Type B pancreatic cell (in vitro differentiated cells): ENCODE measurements around the gene BPIFA3. TPM values are rescaled to one million over a fixed set of nuclear protein-coding genes. Genes with fewer than 3 reads are reported as not detected.

ENCODE experiments used
- DNase-seq: peaks from one replicate; pipeline ENCODE4 v3.0.0; 2021; ENCODE audit warnings: mixed read lengths; ENCODE audit not compliant: unreplicated experiment; ENCODE audit errors: extremely low spot score
- H3K27ac Mint-ChIP-seq: 2 replicates; pipeline ENCODE4 v1.8.0; 2021; ENCODE audit warnings: mild to moderate bottlenecking, mixed read lengths
- H3K27me3 Mint-ChIP-seq: 2 replicates; pipeline ENCODE4 v1.8.0; 2021; ENCODE audit warnings: mixed read lengths
- H3K36me3 Mint-ChIP-seq: 2 replicates; pipeline ENCODE4 v1.8.0; 2021; ENCODE audit warnings: mixed read lengths
- H3K4me1 Mint-ChIP-seq: one replicate; pipeline ENCODE4 v1.8.0; 2021; ENCODE audit warnings: mixed read lengths; ENCODE audit not compliant: unreplicated experiment
- H3K4me3 Mint-ChIP-seq: 2 replicates; pipeline ENCODE4 v1.8.0; 2021; ENCODE audit warnings: mild to moderate bottlenecking, mixed read lengths
- H3K9me3 Mint-ChIP-seq: 2 replicates; pipeline ENCODE4 v1.8.0; 2021; ENCODE audit warnings: mixed read lengths
- CTCF ChIP-seq: fragments of 200-600 bp; sonication (generic); conservative IDR thresholded peaks from 2 replicates; pipeline ENCODE4 v1.5.0; 2021; ENCODE audit warnings: antibody characterized with exemption, mild to moderate bottlenecking
- total RNA-seq: library from RNA; stranded (reverse); gene quantifications from 2 replicates; pipeline ENCODE4 v1.2.1, GENCODE V29; 2021; ENCODE audit warnings: low replicate concordance

Gene BPIFA3
- total RNA-seq, 1 donor from 2014 or later, result not detected

DNA sequence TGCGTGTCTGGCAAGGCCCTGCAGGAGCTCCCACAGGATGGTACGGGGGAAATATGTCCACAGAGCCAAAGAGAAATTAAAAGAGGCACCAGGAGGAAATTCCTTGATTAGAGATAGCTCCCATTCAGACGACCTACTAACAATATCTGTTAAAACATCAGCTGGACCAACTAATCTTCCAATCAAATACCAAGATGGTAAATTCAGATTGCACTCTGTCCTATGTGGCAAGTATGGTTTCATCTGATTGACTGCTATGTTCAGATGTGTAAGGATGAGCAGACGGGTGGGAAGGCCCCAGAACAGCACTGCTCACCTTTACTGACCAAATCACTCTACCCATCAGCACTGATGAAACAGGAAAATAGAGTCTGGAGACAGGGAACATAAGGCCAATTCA is 29.7 kb upstream of the BPIFA3 start:
- no peak for DNase-seq
- Mint-ChIP-seq H3K4me1 (no peaks in the 10 kb centered on the region), H3K27ac (no peak overlapping the region), H3K36me3 (no peaks in the 10 kb centered on the region), H3K9me3 (peaks cover 7% of the 10 kb centered on the region), H3K4me3 (no peak overlapping the region), H3K27me3 (peaks cover 9% of the 10 kb centered on the region)
- TF ChIP-seq CTCF, result no peak

DNA sequence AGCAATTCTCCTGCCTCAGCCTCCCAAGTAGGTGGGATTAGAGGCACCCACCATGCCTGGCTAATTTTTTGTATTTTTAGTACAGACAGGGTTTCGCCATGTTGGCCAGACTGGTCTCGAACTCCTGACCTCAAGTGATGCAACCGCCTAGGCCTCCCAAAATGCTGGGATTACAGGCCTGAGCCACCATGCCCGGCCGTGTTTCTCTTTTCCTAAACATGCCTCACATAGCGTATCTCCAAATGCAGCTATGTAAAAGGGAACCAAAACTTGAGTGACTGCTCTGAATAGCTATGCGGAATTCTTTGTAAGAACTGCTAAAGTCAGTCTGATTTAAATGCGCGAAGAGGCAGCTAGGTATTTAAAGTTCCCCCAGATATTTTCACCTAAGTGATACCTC is 28.7 kb upstream of the BPIFA3 start:
- H3K36me3 Mint-ChIP-seq, result no peaks in the 10 kb centered on the region
- H3K27ac Mint-ChIP-seq, result no peak overlapping the region
- TF ChIP-seq CTCF, result no peak
- no peak for DNase-seq
- no peak overlapping the region for H3K4me3 Mint-ChIP-seq
- H3K4me1 Mint-ChIP-seq, result no peaks in the 10 kb centered on the region
- peaks cover 12% of the 10 kb centered on the region for H3K27me3 Mint-ChIP-seq
- peaks cover 1% of the 10 kb centered on the region for H3K9me3 Mint-ChIP-seq

DNA sequence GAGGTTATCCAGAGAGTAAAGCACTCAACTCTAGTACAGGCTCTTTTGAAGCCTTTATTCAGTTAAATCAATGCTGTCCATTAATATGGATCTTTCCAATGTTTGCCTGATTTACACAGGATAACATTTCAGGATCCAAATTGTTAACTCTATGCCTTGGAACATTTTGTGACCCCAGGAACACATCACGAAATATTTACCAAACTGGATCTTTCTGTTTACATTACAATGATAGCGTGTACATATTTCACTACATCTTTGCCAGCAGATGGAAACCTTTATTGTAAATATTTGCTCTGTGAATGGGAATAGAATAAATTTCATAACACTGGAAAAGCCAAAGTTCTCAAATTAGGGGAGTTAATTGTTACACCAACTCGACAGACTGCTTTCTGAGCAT is 25.7 kb upstream of the BPIFA3 start:
- Mint-ChIP-seq H3K27me3 (peaks cover 22% of the 10 kb centered on the region), H3K4me3 (no peak overlapping the region), H3K9me3 (no peaks in the 10 kb centered on the region), H3K27ac (no peak overlapping the region), H3K4me1 (no peaks in the 10 kb centered on the region), H3K36me3 (no peaks in the 10 kb centered on the region)
- no peak for TF ChIP-seq CTCF
- DNase-seq, result no peak

DNA sequence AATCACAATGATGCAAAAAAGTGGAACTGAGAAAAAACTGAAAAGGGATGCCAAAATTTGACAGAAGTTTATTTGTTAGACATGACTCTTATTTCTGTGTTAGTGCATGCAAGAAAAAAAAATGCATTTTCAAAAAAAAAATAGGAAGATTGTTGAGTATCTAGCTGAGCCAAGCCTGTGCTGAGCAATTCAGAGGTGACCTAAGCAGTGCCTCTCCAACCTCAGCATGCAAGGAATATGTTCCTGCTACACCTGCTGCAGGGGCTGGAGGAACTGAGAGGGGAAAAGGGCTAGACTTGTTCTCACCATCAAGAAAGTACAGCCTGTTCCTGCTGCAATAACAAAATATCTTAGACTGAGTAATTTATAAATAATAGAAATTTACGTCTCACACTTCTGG is 25.2 kb upstream of the BPIFA3 start:
- no peaks in the 10 kb centered on the region for H3K9me3 Mint-ChIP-seq
- no peak overlapping the region for H3K4me3 Mint-ChIP-seq
- H3K27ac Mint-ChIP-seq, result no peak overlapping the region
- no peaks in the 10 kb centered on the region for H3K4me1 Mint-ChIP-seq
- no peak for TF ChIP-seq CTCF
- no peak for DNase-seq
- peaks cover 23% of the 10 kb centered on the region for H3K27me3 Mint-ChIP-seq
- no peaks in the 10 kb centered on the region for H3K36me3 Mint-ChIP-seq

- DNase-seq, result no peak
- Mint-ChIP-seq H3K4me1 (no peaks in the 10 kb centered on the region), H3K36me3 (no peaks in the 10 kb centered on the region), H3K4me3 (no peak overlapping the region), H3K27me3 (peaks cover 26% of the 10 kb centered on the region), H3K27ac (no peak overlapping the region), H3K9me3 (no peaks in the 10 kb centered on the region)
- TF ChIP-seq CTCF, result no peak
Measured at GRCh38 chr20:33192912-33193501, 24.1 kb upstream of the BPIFA3 start.

GRCh38 chr20:33199026-33199425 is 18.1 kb upstream of the BPIFA3 start:
- Mint-ChIP-seq H3K27me3 (peaks cover 60% of the 10 kb centered on the region), H3K27ac (no peak overlapping the region), H3K36me3 (no peaks in the 10 kb centered on the region), H3K4me1 (no peaks in the 10 kb centered on the region), H3K4me3 (no peak overlapping the region), H3K9me3 (no peaks in the 10 kb centered on the region)
- no peak for DNase-seq
- no peak for TF ChIP-seq CTCF
